HCT116 (cell line): ENCODE data around the gene PREX1. TPM values are rescaled to one million over a fixed set of nuclear protein-coding genes. Genes with fewer than 3 reads are reported as not detected.

Source experiments
- ATAC-seq: fragments of 200-7000 bp; cut with Tn5 transposase; 2 replicates; pipeline ENCODE4 v1.9.1; 2020; ENCODE audit warnings: mild to moderate bottlenecking, moderate library complexity
- BruUV-seq: library from RNA; stranded (reverse); fragments of 400-500 nt; replicated peaks from 2 replicates; lab custom pipeline; 2021; lab: Mats Ljungman, UMichigan
- CTCF ChIA-PET: fragments of 300-600 bp; sonication (Branson Sonifier 250); formaldehyde crosslinking; loops from one replicate; lab custom pipeline; 2021; ENCODE audit warnings: antibody characterized with exemption; lab: Charles Lee
- POLR2A ChIA-PET: fragments of 300-600, 350-600 bp; sonication (Branson Sonifier 250); formaldehyde crosslinking; loops from one replicate; lab custom pipeline; 2021; ENCODE audit warnings: antibody characterized with exemption; lab: Charles Lee
- RAD21 ChIA-PET, 2 experiments: fragments of 300-600 bp; sonication (Branson Sonifier 250); formaldehyde crosslinking; loops; one replicate each; lab custom pipeline; 2023; ENCODE audit warnings: low total read pairs in 2 of 2; ENCODE audit not compliant: uncharacterized antibody in 2 of 2, unreplicated experiment in 2 of 2, low non-redundant PET in 1 of 2; lab: Charles Lee
- DNase-seq: peaks from one replicate; pipeline ENCODE4 v3.0.0-alpha.2; 2010; ENCODE audit warnings: low read depth, low spot score
- H2AFZ ChIP-seq: fragments of 200-600 bp; shearing (Covaris generic), sonication (generic); 2 replicates; pipeline ENCODE4 v1.6.1; 2017; ENCODE audit warnings: low read depth, mixed run types, mixed read lengths, antibody characterized with exemption, low read length; ENCODE audit not compliant: poor library complexity, severe bottlenecking
- H3K27ac ChIP-seq: 2 replicates; pipeline ENCODE4 v1.5.1; 2012; ENCODE audit warnings: low read depth, low read length
- H3K27me3 ChIP-seq: fragments of 200-600 bp; sonication (generic); 2 replicates; pipeline ENCODE4 v1.6.1; 2016; ENCODE audit warnings: mixed run types, low read length, mixed read lengths; ENCODE audit not compliant: insufficient read depth
- H3K36me3 ChIP-seq, 2 experiments: fragments of 200-500 bp in 1 of 2; fragments of 200-600 bp in 1 of 2; sonication (Bioruptor generic) in 1 of 2; sonication (generic) in 1 of 2; 2 replicates each; pipeline versions ENCODE4 v1.5.1 to v1.6.1; 2014 to 2016; ENCODE audit warnings: low read length in 2 of 2, inconsistent platforms in 1 of 2, mixed read lengths in 1 of 2, mixed run types in 1 of 2; ENCODE audit not compliant: insufficient read depth in 2 of 2, control insufficient read depth in 1 of 2
- H3K4me1 ChIP-seq, 2 experiments: fragments of 200-600 bp in 1 of 2; sonication (generic) in 1 of 2; 2 replicates each; pipeline versions ENCODE4 v1.5.1 to v1.6.1; 2012 to 2017; ENCODE audit warnings: low read length in 2 of 2, inconsistent platforms in 1 of 2, mild to moderate bottlenecking in 1 of 2, mixed read lengths in 1 of 2, mixed run types in 1 of 2, moderate library complexity in 1 of 2; ENCODE audit not compliant: insufficient read depth in 2 of 2, control insufficient read depth in 1 of 2
- H3K4me2 ChIP-seq: fragments of 200-600 bp; sonication (generic); 2 replicates; pipeline ENCODE4 v1.6.1; 2017; ENCODE audit warnings: mixed run types, low read length, mixed read lengths
- H3K4me3 ChIP-seq, 2 experiments: fragments of 200-600 bp in 1 of 2; sonication (generic) in 1 of 2; replicated peaks in 1 of 2; 2 replicates each; pipeline ENCODE4 v1.5.1; 2011 to 2016; ENCODE audit warnings: low read length in 2 of 2, control low read depth in 1 of 2, low read depth in 1 of 2, mild to moderate bottlenecking in 1 of 2, mixed read lengths in 1 of 2, mixed run types in 1 of 2
- H3K79me2 ChIP-seq: fragments of 200-600 bp; sonication (generic); 2 replicates; pipeline ENCODE4 v1.6.1; 2017; ENCODE audit warnings: mild to moderate bottlenecking, mixed run types, low read length, moderate library complexity, mixed read lengths; ENCODE audit not compliant: insufficient read depth
- H3K9ac ChIP-seq: fragments of 200-600 bp; sonication (generic); 2 replicates; pipeline ENCODE4 v1.6.1; 2016; ENCODE audit warnings: low read length, mixed read lengths
- H3K9me2 ChIP-seq: fragments of 200-600 bp; sonication (generic), shearing (Covaris generic); 2 replicates; pipeline ENCODE4 v1.6.1; 2017; ENCODE audit warnings: mixed run types, mild to moderate bottlenecking, moderate library complexity; ENCODE audit not compliant: insufficient read depth
- H3K9me3 ChIP-seq, 2 experiments: fragments of 200-500 bp in 1 of 2; fragments of 200-600 bp in 1 of 2; sonication (Bioruptor generic) in 1 of 2; sonication (generic) in 1 of 2; 2 replicates each; pipeline ENCODE4 v1.6.1; 2014 to 2017; ENCODE audit warnings: low read length in 2 of 2, mixed read lengths in 2 of 2, inconsistent platforms in 1 of 2, low read depth in 1 of 2, mild to moderate bottlenecking in 1 of 2, mixed run types in 1 of 2, moderate library complexity in 1 of 2; ENCODE audit not compliant: control insufficient read depth in 1 of 2, insufficient read depth in 1 of 2
- H4K20me1 ChIP-seq: fragments of 200-600 bp; sonication (generic), shearing (Covaris generic); 2 replicates; pipeline ENCODE4 v1.6.1; 2017; ENCODE audit warnings: mixed run types, mild to moderate bottlenecking, moderate library complexity; ENCODE audit not compliant: insufficient read depth
- EGR1 ChIP-seq: IDR thresholded peaks from 2 replicates; pipeline ENCODE4 v1.6.1; 2012; ENCODE audit warnings: low read depth
- EZH2phosphoT487 ChIP-seq: fragments of 200-600 bp; IDR thresholded peaks from 2 replicates; pipeline ENCODE4 v1.6.1; 2018; ENCODE audit warnings: antibody characterized with exemption, borderline replicate concordance
- JUND ChIP-seq: IDR thresholded peaks from 2 replicates; pipeline ENCODE4 v1.6.1; 2012
- POLR2AphosphoS5 ChIP-seq: IDR thresholded peaks from 2 replicates; pipeline ENCODE4 v1.6.1; 2011; ENCODE audit warnings: mild to moderate bottlenecking, low read depth, low read length, moderate library complexity
- TCF7L2 ChIP-seq: IDR thresholded peaks from 2 replicates; pipeline ENCODE4 v1.7.0; 2011; ENCODE audit warnings: borderline replicate concordance, inconsistent platforms; ENCODE audit not compliant: insufficient read depth, insufficient read length; ENCODE audit errors: extremely low read depth
- intact Hi-C: fragments of 100-400 bp; cut with micrococcal nuclease; formaldehyde crosslinking; loops from 2 replicates; pipeline ENCODE4 v1.10.0; 2022
- total RNA-seq: library from RNA; stranded (reverse); gene quantifications from one replicate; pipeline ENCODE4 v1.2.1, GENCODE V29; 2021; ENCODE audit not compliant: unreplicated experiment
- TF ChIP-seq, protein P1 (sequence below), 3 experiments: fragments of 200-600 bp in 1 of 3; sonication (generic) in 1 of 3; IDR thresholded peaks in 2 of 3; conservative IDR thresholded peaks in 1 of 3; 2 replicates each; pipeline ENCODE4 v1.5.1; 2012 to 2017; ENCODE audit warnings: low read depth in 2 of 3, low read length in 2 of 3, antibody characterized with exemption in 1 of 3, borderline replicate concordance in 1 of 3, control low read depth in 1 of 3, mild to moderate bottlenecking in 1 of 3, mixed read lengths in 1 of 3, mixed run types in 1 of 3, moderate library complexity in 1 of 3; ENCODE audit not compliant: insufficient read depth in 1 of 3
- TF ChIP-seq, protein P2 (sequence below): IDR thresholded peaks from 2 replicates; pipeline ENCODE4 v1.6.1; 2012
- TF ChIP-seq, protein P3 (sequence below): IDR thresholded peaks from 2 replicates; pipeline ENCODE4 v1.6.1; 2012; ENCODE audit warnings: low read depth
- TF ChIP-seq, protein P4 (sequence below): IDR thresholded peaks from 2 replicates; pipeline ENCODE4 v1.6.1; 2011; ENCODE audit warnings: mild to moderate bottlenecking, low read length, moderate library complexity; ENCODE audit not compliant: insufficient replicate concordance; ENCODE audit errors: extremely low read depth

Gene PREX1
- total RNA-seq, 1 experiment from 2014 or later, result 6.1 TPM

DNA sequence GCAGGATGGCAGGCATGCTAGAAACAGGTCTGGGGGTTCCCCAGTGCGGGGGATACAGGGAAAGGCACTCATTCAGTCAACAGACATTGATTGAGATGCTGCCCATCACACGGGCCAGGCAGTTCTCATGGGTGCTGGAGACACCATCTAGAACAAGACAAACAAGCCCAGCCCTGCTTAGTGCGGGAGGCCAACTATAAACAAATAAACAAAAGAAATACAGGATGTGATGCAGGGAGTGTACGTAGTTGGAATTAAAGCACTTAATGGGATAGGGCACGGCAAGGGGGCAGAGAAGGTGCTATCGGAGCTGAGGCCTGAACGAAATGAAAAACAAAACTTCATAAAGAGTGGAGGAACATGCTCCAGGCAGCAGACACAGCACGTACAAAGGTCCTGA, 169.3 kb downstream of the PREX1 start:
- Histone ChIP-seq H3K4me2 (no peak overlapping the region), H3K9me2 (no peaks in the 10 kb centered on the region), H3K79me2 (no peaks in the 10 kb centered on the region), H3K27me3 (no peaks in the 10 kb centered on the region), H3K4me3 (no peak overlapping the region), H3K27ac (no peak overlapping the region), H4K20me1 (no peaks in the 10 kb centered on the region), H2AFZ (no peak overlapping the region), H3K9ac (no peak overlapping the region), H3K9me3 (no peaks in the 10 kb centered on the region), H3K36me3 (no peaks in the 10 kb centered on the region), H3K4me1 (no peaks in the 10 kb centered on the region; a peak in 1 of 4 replicates)
- RAD21 ChIA-PET, result no interaction called here
- DNase-seq, result no peak
- CTCF ChIA-PET, result interaction anchor here (1.0 to 1.7 kb wide), 8 partner anchors 9 to 327 kb away, joined by 4 to 16 read pairs (median 6); no protein-coding TSS in a partner anchor
- no peak for TF ChIP-seq JUND
- TF ChIP-seq, protein P1, sequence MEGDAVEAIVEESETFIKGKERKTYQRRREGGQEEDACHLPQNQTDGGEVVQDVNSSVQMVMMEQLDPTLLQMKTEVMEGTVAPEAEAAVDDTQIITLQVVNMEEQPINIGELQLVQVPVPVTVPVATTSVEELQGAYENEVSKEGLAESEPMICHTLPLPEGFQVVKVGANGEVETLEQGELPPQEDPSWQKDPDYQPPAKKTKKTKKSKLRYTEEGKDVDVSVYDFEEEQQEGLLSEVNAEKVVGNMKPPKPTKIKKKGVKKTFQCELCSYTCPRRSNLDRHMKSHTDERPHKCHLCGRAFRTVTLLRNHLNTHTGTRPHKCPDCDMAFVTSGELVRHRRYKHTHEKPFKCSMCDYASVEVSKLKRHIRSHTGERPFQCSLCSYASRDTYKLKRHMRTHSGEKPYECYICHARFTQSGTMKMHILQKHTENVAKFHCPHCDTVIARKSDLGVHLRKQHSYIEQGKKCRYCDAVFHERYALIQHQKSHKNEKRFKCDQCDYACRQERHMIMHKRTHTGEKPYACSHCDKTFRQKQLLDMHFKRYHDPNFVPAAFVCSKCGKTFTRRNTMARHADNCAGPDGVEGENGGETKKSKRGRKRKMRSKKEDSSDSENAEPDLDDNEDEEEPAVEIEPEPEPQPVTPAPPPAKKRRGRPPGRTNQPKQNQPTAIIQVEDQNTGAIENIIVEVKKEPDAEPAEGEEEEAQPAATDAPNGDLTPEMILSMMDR (IDR thresholded peaks at IDR 0.05 in 2 of 3, conservative IDR thresholded peaks at IDR 0.05 in 1 of 3; ENCODE audit: borderline replicate concordance in 1 of 3, insufficient read depth in 1 of 3, low read depth in 2 of 3, low read length in 2 of 3), result no peak
- TF ChIP-seq, protein P2, sequence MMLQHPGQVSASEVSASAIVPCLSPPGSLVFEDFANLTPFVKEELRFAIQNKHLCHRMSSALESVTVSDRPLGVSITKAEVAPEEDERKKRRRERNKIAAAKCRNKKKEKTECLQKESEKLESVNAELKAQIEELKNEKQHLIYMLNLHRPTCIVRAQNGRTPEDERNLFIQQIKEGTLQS, result no peak
- TF ChIP-seq POLR2AphosphoS5, result no peak
- TF ChIP-seq, protein P3, sequence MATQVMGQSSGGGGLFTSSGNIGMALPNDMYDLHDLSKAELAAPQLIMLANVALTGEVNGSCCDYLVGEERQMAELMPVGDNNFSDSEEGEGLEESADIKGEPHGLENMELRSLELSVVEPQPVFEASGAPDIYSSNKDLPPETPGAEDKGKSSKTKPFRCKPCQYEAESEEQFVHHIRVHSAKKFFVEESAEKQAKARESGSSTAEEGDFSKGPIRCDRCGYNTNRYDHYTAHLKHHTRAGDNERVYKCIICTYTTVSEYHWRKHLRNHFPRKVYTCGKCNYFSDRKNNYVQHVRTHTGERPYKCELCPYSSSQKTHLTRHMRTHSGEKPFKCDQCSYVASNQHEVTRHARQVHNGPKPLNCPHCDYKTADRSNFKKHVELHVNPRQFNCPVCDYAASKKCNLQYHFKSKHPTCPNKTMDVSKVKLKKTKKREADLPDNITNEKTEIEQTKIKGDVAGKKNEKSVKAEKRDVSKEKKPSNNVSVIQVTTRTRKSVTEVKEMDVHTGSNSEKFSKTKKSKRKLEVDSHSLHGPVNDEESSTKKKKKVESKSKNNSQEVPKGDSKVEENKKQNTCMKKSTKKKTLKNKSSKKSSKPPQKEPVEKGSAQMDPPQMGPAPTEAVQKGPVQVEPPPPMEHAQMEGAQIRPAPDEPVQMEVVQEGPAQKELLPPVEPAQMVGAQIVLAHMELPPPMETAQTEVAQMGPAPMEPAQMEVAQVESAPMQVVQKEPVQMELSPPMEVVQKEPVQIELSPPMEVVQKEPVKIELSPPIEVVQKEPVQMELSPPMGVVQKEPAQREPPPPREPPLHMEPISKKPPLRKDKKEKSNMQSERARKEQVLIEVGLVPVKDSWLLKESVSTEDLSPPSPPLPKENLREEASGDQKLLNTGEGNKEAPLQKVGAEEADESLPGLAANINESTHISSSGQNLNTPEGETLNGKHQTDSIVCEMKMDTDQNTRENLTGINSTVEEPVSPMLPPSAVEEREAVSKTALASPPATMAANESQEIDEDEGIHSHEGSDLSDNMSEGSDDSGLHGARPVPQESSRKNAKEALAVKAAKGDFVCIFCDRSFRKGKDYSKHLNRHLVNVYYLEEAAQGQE, result no peak
- TF ChIP-seq TCF7L2, result no peak
- TF ChIP-seq, protein P4, sequence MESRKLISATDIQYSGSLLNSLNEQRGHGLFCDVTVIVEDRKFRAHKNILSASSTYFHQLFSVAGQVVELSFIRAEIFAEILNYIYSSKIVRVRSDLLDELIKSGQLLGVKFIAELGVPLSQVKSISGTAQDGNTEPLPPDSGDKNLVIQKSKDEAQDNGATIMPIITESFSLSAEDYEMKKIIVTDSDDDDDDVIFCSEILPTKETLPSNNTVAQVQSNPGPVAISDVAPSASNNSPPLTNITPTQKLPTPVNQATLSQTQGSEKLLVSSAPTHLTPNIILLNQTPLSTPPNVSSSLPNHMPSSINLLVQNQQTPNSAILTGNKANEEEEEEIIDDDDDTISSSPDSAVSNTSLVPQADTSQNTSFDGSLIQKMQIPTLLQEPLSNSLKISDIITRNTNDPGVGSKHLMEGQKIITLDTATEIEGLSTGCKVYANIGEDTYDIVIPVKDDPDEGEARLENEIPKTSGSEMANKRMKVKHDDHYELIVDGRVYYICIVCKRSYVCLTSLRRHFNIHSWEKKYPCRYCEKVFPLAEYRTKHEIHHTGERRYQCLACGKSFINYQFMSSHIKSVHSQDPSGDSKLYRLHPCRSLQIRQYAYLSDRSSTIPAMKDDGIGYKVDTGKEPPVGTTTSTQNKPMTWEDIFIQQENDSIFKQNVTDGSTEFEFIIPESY, result no peak
- no peak for TF ChIP-seq EZH2phosphoT487
- TF ChIP-seq EGR1, result no peak
- BruUV-seq, result no TSS peak
- POLR2A ChIA-PET, result no interaction called here
- intact Hi-C loops, result no loop called here
- ATAC-seq, result no peak
